Upper lobe of left lung (tissue), 6 donors: ENCODE measurements around the gene GREB1L. TPM values are rescaled to one million over a fixed set of nuclear protein-coding genes. Genes with fewer than 3 reads are reported as not detected.

Experiments used
- ATAC-seq, 2 donors: fragments of 200-7000 bp; cut with Tn5 transposase; one replicate each; pipeline ENCODE4 v1.9.1; 2022; ENCODE audit warnings: mild to moderate bottlenecking in 2 of 2, moderate library complexity in 2 of 2; ENCODE audit not compliant: low FRiP score in 2 of 2
- DNase-seq, 2 donors: peaks; one replicate each; pipeline ENCODE4 v3.0.0-alpha.2; 2019 to 2020
- H3K27ac ChIP-seq, 4 donors: fragments of 200-600 bp; sonication (generic); one replicate each; pipeline ENCODE4 v1.5.1; 2016 to 2019
- H3K27me3 ChIP-seq, 4 donors: fragments of 200-600 bp; sonication (generic); one replicate each; pipeline ENCODE4 v1.5.1; 2017 to 2019
- H3K36me3 ChIP-seq, 4 donors: fragments of 200-600 bp; sonication (generic); one replicate each; pipeline ENCODE4 v1.5.1; 2016 to 2019
- H3K4me1 ChIP-seq, 4 donors: fragments of 200-600 bp; sonication (generic); one replicate each; pipeline ENCODE4 v1.5.1; 2018 to 2019
- H3K4me3 ChIP-seq, 4 donors: fragments of 200-600 bp; sonication (generic); one replicate each; pipeline ENCODE4 v1.5.1; 2017 to 2019; ENCODE audit warnings: mild to moderate bottlenecking in 2 of 4, moderate library complexity in 1 of 4
- H3K9me3 ChIP-seq, 4 donors: fragments of 200-600 bp; sonication (generic); one replicate each; pipeline ENCODE4 v1.5.1; 2018 to 2019
- CTCF ChIP-seq, 6 experiments: fragments of 450-650 bp in 4 of 6; fragments of 200-600 bp in 2 of 6; sonication (generic) in 2 of 6; IDR thresholded peaks; one replicate each; pipeline ENCODE4 v1.5.1; 2016 to 2019; ENCODE audit warnings: antibody characterized with exemption in 6 of 6
- EP300 ChIP-seq, 4 donors: sonication (generic); formaldehyde crosslinking; IDR thresholded peaks; one replicate each; pipeline ENCODE4 v1.5.1; 2017; ENCODE audit warnings: antibody characterized with exemption in 4 of 4, control low read depth in 2 of 4
- POLR2A ChIP-seq, 4 donors: fragments of 450-650 bp; IDR thresholded peaks; one replicate each; pipeline ENCODE4 v1.5.1; 2016 to 2017; ENCODE audit warnings: antibody characterized with exemption in 4 of 4, mild to moderate bottlenecking in 2 of 4
- POLR2AphosphoS5 ChIP-seq, 2 donors: sonication (generic); formaldehyde crosslinking; IDR thresholded peaks; one replicate each; pipeline ENCODE4 v1.5.1; 2017; ENCODE audit warnings: antibody characterized with exemption in 2 of 2
- WGBS, 2 donors: methylation state at CpG; one replicate each; pipeline ENCODE4 v1.1.5; 2017 to 2018; 5-methylcytosine and 5-hydroxymethylcytosine counted together
- total RNA-seq, 6 donors: library from RNA; depleted of rRNA in 4 of 6; stranded (reverse); fragments of >200 nt in 4 of 6; gene quantifications; one replicate each; pipeline versions ENCODE4 v1.1.0 to v1.2.1, GENCODE V29; 2016 to 2021
- donor health status: DM: no; HTN: no; CAD: no; lungs with moderate emphysema.
- donor health status: DM: no; HTN: yes; CAD: no; lungs with severe emphysema.

The GREB1L gene
- total RNA-seq, 6 donors from 2014 or later, result under 0.01 to 2.0 (median 0.44) TPM

- 81 to 86% methylated on average over 2 of the region's 2 CpGs for WGBS, 2 donors
- no peaks in the 10 kb centered on the region for H3K27me3 ChIP-seq
- ATAC-seq (no peak), DNase-seq (no peak)
- H3K27ac ChIP-seq, result no peak overlapping the region
- no peak overlapping the region for H3K4me3 ChIP-seq
- no peaks in the 10 kb centered on the region for H3K4me1 ChIP-seq
- peaks cover 0 to 5% (median 0%) of the 10 kb centered on the region in 4 donors for H3K36me3 ChIP-seq
- TF ChIP-seq POLR2A (IDR thresholded peaks at IDR 0.05), result no peak
- no peak for TF ChIP-seq POLR2AphosphoS5 (IDR thresholded peaks at IDR 0.05)
- no peak for TF ChIP-seq EP300 (IDR thresholded peaks at IDR 0.05)
- TF ChIP-seq CTCF (IDR thresholded peaks at IDR 0.05), result no peak
- H3K9me3 ChIP-seq, result no peaks in the 10 kb centered on the region
These were observed 271.3 kb downstream of the GREB1L start for GRCh38 chr18:21513292-21513691.

- WGBS, 2 donors, result 94 to 100% methylated on average over 5 of the region's 5 CpGs
- ATAC-seq (no peak), DNase-seq (no peak)
- Histone ChIP-seq H3K9me3 (no peaks in the 10 kb centered on the region), H3K36me3 (peaks cover 0 to 7% (median 0%) of the 10 kb centered on the region in 4 donors), H3K27me3 (no peaks in the 10 kb centered on the region), H3K4me1 (no peaks in the 10 kb centered on the region), H3K4me3 (no peak overlapping the region), H3K27ac (no peak overlapping the region)
- no peak for TF ChIP-seq CTCF (IDR thresholded peaks at IDR 0.05)
- no peak for TF ChIP-seq EP300 (IDR thresholded peaks at IDR 0.05)
- no peak for TF ChIP-seq POLR2A (IDR thresholded peaks at IDR 0.05)
- TF ChIP-seq POLR2AphosphoS5 (IDR thresholded peaks at IDR 0.05), result no peak
These were observed 271.7 kb downstream of the GREB1L start for GRCh38 chr18:21513741-21514140.

GRCh38 chr18:21522530-21522929 lies 280.5 kb downstream of the GREB1L start:
- no peaks in the 10 kb centered on the region for H3K27me3 ChIP-seq
- DNase-seq, result no peak
- TF ChIP-seq POLR2A (IDR thresholded peaks at IDR 0.05), result no peak
- no peak for TF ChIP-seq CTCF (IDR thresholded peaks at IDR 0.05)
- no peak for TF ChIP-seq EP300 (IDR thresholded peaks at IDR 0.05)
- no peak for TF ChIP-seq POLR2AphosphoS5 (IDR thresholded peaks at IDR 0.05)
- no peak overlapping the region for H3K4me3 ChIP-seq
- H3K36me3 ChIP-seq, result peaks cover 0 to 18% (median 5%) of the 10 kb centered on the region in 4 donors
- ATAC-seq, result no peak
- no peak overlapping the region for H3K27ac ChIP-seq
- WGBS, 2 donors, result 85 to 100% methylated on average over 6 of the region's 6 CpGs
- no peaks in the 10 kb centered on the region for H3K9me3 ChIP-seq
- H3K4me1 ChIP-seq, result no peaks in the 10 kb centered on the region

GRCh38 chr18:21525916-21526315 lies 283.9 kb downstream of the GREB1L start:
- no peak overlapping the region for H3K4me3 ChIP-seq
- H3K4me1 ChIP-seq, result no peaks in the 10 kb centered on the region
- no peaks in the 10 kb centered on the region for H3K9me3 ChIP-seq
- 80 to 81% methylated on average over 2 of the region's 2 CpGs for WGBS, 2 donors
- H3K36me3 ChIP-seq, result peaks cover 0 to 43% (median 8%) of the 10 kb centered on the region in 4 donors
- ATAC-seq, result no peak
- H3K27ac ChIP-seq, result no peak overlapping the region
- H3K27me3 ChIP-seq, result no peaks in the 10 kb centered on the region
- no peak for DNase-seq
- no peak for TF ChIP-seq POLR2A (IDR thresholded peaks at IDR 0.05)
- no peak for TF ChIP-seq POLR2AphosphoS5 (IDR thresholded peaks at IDR 0.05)
- TF ChIP-seq EP300 (IDR thresholded peaks at IDR 0.05), result no peak
- no peak for TF ChIP-seq CTCF (IDR thresholded peaks at IDR 0.05)

GRCh38 chr18:21526463-21526862 lies 284.4 kb downstream of the GREB1L start:
- no peak overlapping the region for H3K27ac ChIP-seq
- no peak overlapping the region for H3K4me3 ChIP-seq
- no peaks in the 10 kb centered on the region for H3K4me1 ChIP-seq
- no peak for TF ChIP-seq CTCF (IDR thresholded peaks at IDR 0.05)
- TF ChIP-seq POLR2A (IDR thresholded peaks at IDR 0.05), result no peak
- no peak for TF ChIP-seq EP300 (IDR thresholded peaks at IDR 0.05)
- TF ChIP-seq POLR2AphosphoS5 (IDR thresholded peaks at IDR 0.05), result no peak
- DNase-seq (no peak), ATAC-seq (no peak)
- 79 to 80% methylated on average over 2 of the region's 2 CpGs for WGBS, 2 donors
- H3K27me3 ChIP-seq, result no peaks in the 10 kb centered on the region
- H3K9me3 ChIP-seq, result no peaks in the 10 kb centered on the region
- H3K36me3 ChIP-seq, result peaks cover 0 to 45% (median 14%) of the 10 kb centered on the region in 4 donors
